Peyer's patch (tissue), 4 donors: Measurements from ENCODE around the gene TBC1D8B. TPM values are rescaled to one million over a fixed set of nuclear protein-coding genes. Genes with fewer than 3 reads are reported as not detected.
"Not testable (repeated sequence)": the region's sequence is repeated elsewhere in the genome, so short reads cannot be mapped to it uniquely, and the experiment has no call there.

Experiments
- DNase-seq, 3 donors: peaks; one replicate each; pipeline ENCODE4 v3.0.0-alpha.2; 2017 to 2019
- H3K27ac ChIP-seq, 4 donors: fragments of 200-600 bp; sonication (generic); one replicate each; pipeline ENCODE4 v1.5.1; 2016 to 2019
- H3K27me3 ChIP-seq, 2 donors: fragments of 200-600 bp; sonication (generic); one replicate each; pipeline ENCODE4 v1.5.1; 2019
- H3K36me3 ChIP-seq, 3 donors: fragments of 200-600 bp; sonication (generic); one replicate each; pipeline ENCODE4 v1.5.1; 2016 to 2019
- H3K4me1 ChIP-seq, 4 donors: fragments of 200-600 bp; sonication (generic); one replicate each; pipeline ENCODE4 v1.5.1; 2016 to 2019
- H3K4me3 ChIP-seq, 4 donors: fragments of 200-600 bp; sonication (generic); 1 replicate in 3 of 4; 2 replicates in 1 of 4; pipeline ENCODE4 v1.5.1; 2016 to 2019; ENCODE audit warnings: mild to moderate bottlenecking in 1 of 4
- H3K9me3 ChIP-seq, 4 donors: fragments of 200-600 bp; sonication (generic); one replicate each; pipeline ENCODE4 v1.5.1; 2016 to 2019; ENCODE audit warnings: mild to moderate bottlenecking in 1 of 4
- CTCF ChIP-seq, 6 experiments: fragments of 450-650 bp in 4 of 6; fragments of 200-600 bp in 2 of 6; sonication (generic) in 1 of 6; IDR thresholded peaks; one replicate each; pipeline ENCODE4 v1.5.1; 2017 to 2019; ENCODE audit warnings: antibody characterized with exemption in 6 of 6, mild to moderate bottlenecking in 3 of 6, moderate library complexity in 1 of 6
- POLR2A ChIP-seq, 2 donors: fragments of 450-650 bp; IDR thresholded peaks; one replicate each; pipeline ENCODE4 v1.5.1; 2017; ENCODE audit warnings: antibody characterized with exemption in 2 of 2, mild to moderate bottlenecking in 2 of 2, moderate library complexity in 2 of 2
- total RNA-seq, 4 donors: library from RNA; depleted of rRNA; stranded (reverse); fragments of >200 nt; gene quantifications; one replicate each; pipeline ENCODE4 v1.1.0, GENCODE V29; 2016

The TBC1D8B gene
- total RNA-seq, 4 donors from 2014 or later: 12.4 to 15.6 (median 14.2) TPM

- TF ChIP-seq CTCF (IDR thresholded peaks at IDR 0.05) (peak in 4 of 6 experiments; percentile 4 to 48 (median 32)), POLR2A (IDR thresholded peaks at IDR 0.05) (no peak)
- H3K27ac ChIP-seq: no peak overlapping the region
- H3K9me3 ChIP-seq: no peaks in the 10 kb centered on the region
- H3K27me3 ChIP-seq: no peaks in the 10 kb centered on the region
- no peaks in the 10 kb centered on the region for H3K36me3 ChIP-seq
- H3K4me1 ChIP-seq: no peaks in the 10 kb centered on the region
- no peak overlapping the region for H3K4me3 ChIP-seq
- no peak for DNase-seq
These were observed 11.0 kb upstream of the TBC1D8B start for GRCh38 chrX:106791495-106791894.

DNA sequence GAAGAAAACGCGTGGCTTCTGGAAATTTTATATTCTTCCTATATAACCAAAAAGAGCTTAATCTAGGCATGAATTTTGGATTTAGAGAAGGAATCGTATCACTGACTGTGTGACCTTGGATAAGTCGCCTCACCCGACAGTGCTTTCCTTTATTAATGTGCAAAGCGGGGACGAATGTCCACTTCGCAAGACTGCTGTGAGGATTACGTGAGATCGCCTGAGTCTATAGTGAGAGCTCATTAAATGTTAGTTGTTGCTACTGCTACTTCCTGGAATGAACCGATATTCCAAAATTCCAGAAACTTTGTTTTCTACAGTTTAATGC lies 448 bp upstream of the TBC1D8B start:
- Histone ChIP-seq H3K27ac (peak overlapping the region in 1 of 4 donors; percentile 33), H3K4me1 (no peaks in the 10 kb centered on the region), H3K27me3 (no peaks in the 10 kb centered on the region), H3K36me3 (no peaks in the 10 kb centered on the region), H3K4me3 (peak overlapping the region; percentile 41 to 65 (median 52)), H3K9me3 (no peaks in the 10 kb centered on the region)
- TF ChIP-seq POLR2A (IDR thresholded peaks at IDR 0.05): no peak
- TF ChIP-seq CTCF (IDR thresholded peaks at IDR 0.05): no peak
- DNase-seq: no peak

- Histone ChIP-seq H3K4me3 (no peak overlapping the region), H3K27ac (no peak overlapping the region), H3K9me3 (no peaks in the 10 kb centered on the region), H3K36me3 (no peaks in the 10 kb centered on the region), H3K4me1 (no peaks in the 10 kb centered on the region), H3K27me3 (no peaks in the 10 kb centered on the region)
- TF ChIP-seq CTCF (IDR thresholded peaks at IDR 0.05): no peak
- TF ChIP-seq POLR2A (IDR thresholded peaks at IDR 0.05): no peak
- DNase-seq: no peak
These were observed 8.8 kb downstream of the TBC1D8B start for GRCh38 chrX:106811131-106811910.

- H3K27ac ChIP-seq, H3K36me3 ChIP-seq, DNase-seq, H3K4me1 ChIP-seq, H3K27me3 ChIP-seq, H3K9me3 ChIP-seq, H3K4me3 ChIP-seq: not testable (repeated sequence)
These were observed 10.5 kb downstream of the TBC1D8B start for GRCh38 chrX:106812930-106813329.

- not testable (repeated sequence) for H3K4me3 ChIP-seq, H3K27me3 ChIP-seq, H3K36me3 ChIP-seq, DNase-seq, H3K9me3 ChIP-seq, H3K27ac ChIP-seq, H3K4me1 ChIP-seq
These were observed 11.6 kb downstream of the TBC1D8B start for GRCh38 chrX:106814093-106814492.

- TF ChIP-seq POLR2A (IDR thresholded peaks at IDR 0.05) (no peak), CTCF (IDR thresholded peaks at IDR 0.05) (peak in 4 of 6 experiments; percentile 11 to 32 (median 22))
- Histone ChIP-seq H3K27ac (no peak overlapping the region), H3K4me3 (no peak overlapping the region), H3K27me3 (no peaks in the 10 kb centered on the region), H3K36me3 (no peaks in the 10 kb centered on the region), H3K9me3 (no peaks in the 10 kb centered on the region), H3K4me1 (no peaks in the 10 kb centered on the region)
- peak in 2 of 3 donors; percentile 18 to 63 for DNase-seq
These were observed 60.7 kb downstream of the TBC1D8B start for GRCh38 chrX:106862972-106863688.
